Mucosa of rectum (tissue), 2 donors: ENCODE results near the gene CREB5.

Experiments
- H3K27ac ChIP-seq, 2 donors: one replicate each; pipeline ENCODE4 v1.7.0; 2013; ENCODE audit warnings: inconsistent platforms in 2 of 2, low read depth in 2 of 2, low read length in 2 of 2
- H3K27me3 ChIP-seq, 2 donors: one replicate each; pipeline ENCODE4 v1.7.0; 2013; ENCODE audit warnings: low read length in 2 of 2; ENCODE audit not compliant: control insufficient read depth in 2 of 2, insufficient read depth in 2 of 2
- H3K36me3 ChIP-seq, 2 donors: one replicate each; pipeline ENCODE4 v1.7.0; 2013; ENCODE audit warnings: low read length in 2 of 2; ENCODE audit not compliant: control insufficient read depth in 2 of 2, insufficient read depth in 2 of 2
- H3K4me1 ChIP-seq, 2 donors: one replicate each; pipeline ENCODE4 v1.7.0; 2013; ENCODE audit warnings: low read length in 2 of 2, mild to moderate bottlenecking in 1 of 2; ENCODE audit not compliant: control insufficient read depth in 2 of 2, insufficient read depth in 2 of 2
- H3K4me3 ChIP-seq, 2 donors: one replicate each; pipeline ENCODE4 v1.7.0; 2013; ENCODE audit warnings: low read length in 2 of 2
- H3K9ac ChIP-seq, 2 donors: one replicate each; pipeline ENCODE4 v1.7.0; 2013; ENCODE audit warnings: low read length in 2 of 2, low read depth in 1 of 2, mild to moderate bottlenecking in 1 of 2
- H3K9me3 ChIP-seq, 2 donors: one replicate each; pipeline ENCODE4 v1.7.0; 2013; ENCODE audit warnings: low read length in 2 of 2; ENCODE audit not compliant: control insufficient read depth in 2 of 2
- donor health status: healthy.
- donor health status: Normal muscosa, but diverticular disease.

Gene CREB5

DNA sequence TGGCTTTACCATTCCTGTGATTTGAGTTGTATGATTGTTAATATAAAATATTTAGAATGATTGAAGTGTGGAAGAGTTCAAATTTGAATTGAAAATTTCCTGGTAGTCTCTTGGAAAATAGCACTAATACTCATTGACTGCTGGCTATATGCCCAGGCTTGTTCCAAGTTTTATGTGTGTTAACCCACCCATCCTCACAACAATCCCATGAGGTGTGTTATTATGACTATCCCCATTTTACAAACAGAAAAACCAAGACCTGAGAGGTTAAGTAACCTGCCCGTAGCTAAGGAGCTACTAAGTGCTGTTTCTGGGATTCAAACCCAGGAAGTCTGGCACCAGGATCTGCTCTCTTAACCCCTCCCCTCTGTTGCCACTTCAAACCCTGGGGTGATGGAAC lies 213.9 kb downstream of the CREB5 start:
- peaks cover 0 to 3% of the 10 kb centered on the region in 2 donors for H3K27me3 ChIP-seq
- no peak overlapping the region for H3K9ac ChIP-seq
- no peak overlapping the region for H3K27ac ChIP-seq
- no peak overlapping the region for H3K4me3 ChIP-seq
- no peaks in the 10 kb centered on the region for H3K36me3 ChIP-seq
- no peaks in the 10 kb centered on the region for H3K9me3 ChIP-seq
- peaks cover 0 to 6% of the 10 kb centered on the region in 2 donors for H3K4me1 ChIP-seq

DNA sequence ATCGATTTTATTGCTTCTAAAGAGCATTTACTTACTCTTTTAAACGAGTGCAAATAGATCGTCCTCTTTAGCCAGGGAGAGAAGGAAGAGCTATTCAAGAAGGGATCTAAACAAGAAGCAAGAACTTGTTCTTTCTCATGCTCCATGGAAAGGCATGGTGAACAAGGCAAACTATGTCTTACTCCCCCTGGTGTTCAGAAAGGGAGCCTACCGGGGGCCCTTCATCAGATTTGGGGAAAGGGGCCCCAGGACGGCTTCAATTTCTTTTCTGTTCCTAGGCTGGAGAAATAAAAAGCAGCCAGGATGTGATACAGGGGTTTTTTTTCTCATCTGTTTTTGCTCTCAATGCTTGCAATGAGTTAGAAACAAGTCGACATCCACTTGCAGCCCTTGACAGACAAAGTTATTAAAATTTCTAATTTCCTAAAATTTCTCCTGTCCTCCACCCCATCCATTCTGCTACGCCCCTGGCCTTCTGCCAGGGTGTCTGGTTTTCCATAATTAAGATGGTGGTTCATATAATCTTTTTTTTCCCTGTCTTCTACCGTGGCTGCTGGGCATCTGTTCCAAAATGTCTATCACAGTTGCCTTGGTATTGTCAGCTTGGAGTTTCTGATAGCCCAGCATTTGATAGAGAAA lies 214.4 kb downstream of the CREB5 start:
- Histone ChIP-seq H3K9ac (no peak overlapping the region), H3K4me3 (no peak overlapping the region), H3K9me3 (no peaks in the 10 kb centered on the region), H3K36me3 (no peaks in the 10 kb centered on the region), H3K4me1 (peaks cover 0 to 6% of the 10 kb centered on the region in 2 donors), H3K27me3 (peaks cover 0 to 3% of the 10 kb centered on the region in 2 donors), H3K27ac (no peak overlapping the region)

DNA sequence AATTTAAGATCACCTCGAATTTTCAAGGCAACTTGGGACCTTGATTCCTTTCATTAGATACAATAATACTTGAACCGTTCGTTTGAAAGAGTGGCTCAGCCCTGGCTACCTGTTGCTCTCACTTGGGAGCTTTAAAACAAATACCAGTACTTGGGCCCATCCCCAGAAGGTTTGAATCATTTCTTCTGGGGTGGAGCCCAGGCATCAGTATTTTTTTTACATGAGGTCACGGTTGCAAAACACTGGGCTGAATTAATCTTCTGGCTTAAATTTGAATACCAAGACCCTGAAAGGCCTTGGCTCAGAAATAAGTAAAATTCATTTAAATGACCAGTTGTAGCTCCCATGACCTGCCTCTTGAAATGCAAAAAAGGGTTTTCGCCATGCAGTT lies 214.9 kb downstream of the CREB5 start:
- Histone ChIP-seq H3K9ac (no peak overlapping the region), H3K9me3 (no peaks in the 10 kb centered on the region), H3K27ac (no peak overlapping the region), H3K4me3 (no peak overlapping the region), H3K36me3 (no peaks in the 10 kb centered on the region), H3K4me1 (peaks cover 0 to 6% of the 10 kb centered on the region in 2 donors), H3K27me3 (peaks cover 0 to 3% of the 10 kb centered on the region in 2 donors)

DNA sequence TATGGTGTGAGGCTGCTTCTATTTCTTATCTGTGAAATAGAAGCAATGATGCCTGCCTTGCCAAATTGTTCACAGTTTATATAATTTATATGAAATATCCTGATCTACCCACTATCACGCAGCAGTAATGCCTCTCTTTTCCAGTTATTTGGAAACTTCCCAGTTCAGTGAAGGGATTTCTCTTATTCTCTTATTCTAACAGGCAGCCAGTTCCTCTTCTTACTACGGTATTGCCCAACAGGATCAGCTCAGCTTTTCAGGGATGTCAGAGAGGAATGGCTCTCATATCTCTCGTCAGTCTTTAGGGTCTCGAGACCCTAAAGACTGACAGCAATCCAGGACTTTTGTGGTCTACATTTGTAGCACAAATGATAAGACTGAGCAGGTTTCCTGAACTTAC lies 215.6 kb downstream of the CREB5 start:
- peaks cover 0 to 3% of the 10 kb centered on the region in 2 donors for H3K27me3 ChIP-seq
- H3K4me3 ChIP-seq = no peak overlapping the region
- no peaks in the 10 kb centered on the region for H3K36me3 ChIP-seq
- H3K9ac ChIP-seq = no peak overlapping the region
- H3K4me1 ChIP-seq = peaks cover 0 to 6% of the 10 kb centered on the region in 2 donors
- no peaks in the 10 kb centered on the region for H3K9me3 ChIP-seq
- no peak overlapping the region for H3K27ac ChIP-seq

DNA sequence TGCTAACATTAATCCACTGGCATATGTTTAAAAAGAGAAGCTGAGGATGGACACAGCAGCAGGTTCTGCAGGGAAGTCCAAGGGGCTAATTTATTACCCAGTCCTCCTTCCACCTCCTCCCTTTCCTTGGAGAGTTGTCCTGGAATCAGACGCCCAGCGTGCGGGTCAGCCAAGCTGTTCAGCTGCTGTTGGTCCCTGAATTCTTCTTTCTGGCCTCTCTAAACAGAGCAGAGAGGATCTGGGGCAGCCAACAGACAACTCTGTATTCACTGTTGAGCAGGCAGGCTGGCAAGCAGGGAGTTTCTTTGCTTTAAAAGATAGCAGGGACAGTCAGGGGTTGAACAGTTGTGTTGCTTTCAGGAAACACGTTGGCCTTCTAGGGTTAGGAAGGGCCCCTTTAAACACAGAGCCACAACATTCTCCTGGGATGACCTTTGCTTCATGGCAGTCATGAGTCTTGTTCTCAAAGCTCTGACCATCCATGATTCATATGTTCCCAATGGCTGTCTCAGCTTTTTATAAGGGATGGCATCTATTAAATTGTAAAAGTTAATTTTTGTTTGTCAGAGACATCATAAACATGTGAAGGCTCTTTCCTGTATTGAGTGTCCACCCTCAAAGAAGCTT lies 217.0 kb downstream of the CREB5 start:
- peaks cover 0 to 3% of the 10 kb centered on the region in 2 donors for H3K27me3 ChIP-seq
- H3K27ac ChIP-seq = peak overlapping the region in 1 of 2 donors; percentile 28

DNA sequence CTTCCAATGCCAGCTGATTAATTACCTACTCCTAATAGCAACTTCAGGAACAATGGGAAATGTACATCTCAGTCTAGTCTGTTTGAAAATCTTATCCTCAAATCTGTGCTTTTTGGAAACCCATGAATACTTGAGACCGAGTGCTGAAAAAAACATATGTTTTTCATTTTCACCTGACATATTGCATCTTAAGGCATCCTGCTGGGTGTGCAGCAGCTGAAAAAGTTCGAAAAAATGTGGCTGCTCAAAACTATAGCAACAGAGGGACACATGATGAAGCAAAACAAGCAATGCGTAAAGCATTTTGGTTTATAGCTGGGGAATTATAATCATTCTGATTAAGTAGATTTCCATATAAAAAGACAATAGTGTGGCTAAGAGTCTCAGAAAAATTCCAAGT lies 218.0 kb downstream of the CREB5 start:
- Histone ChIP-seq H3K27me3 (peaks cover 0 to 3% of the 10 kb centered on the region in 2 donors), H3K9me3 (no peaks in the 10 kb centered on the region), H3K4me3 (no peak overlapping the region), H3K4me1 (peaks cover 0 to 6% of the 10 kb centered on the region in 2 donors), H3K27ac (no peak overlapping the region), H3K9ac (no peak overlapping the region), H3K36me3 (no peaks in the 10 kb centered on the region)

More for the DNA sequence above, 217.0 kb downstream of the CREB5 start:
- H3K4me3 ChIP-seq = no peak overlapping the region
- no peaks in the 10 kb centered on the region for H3K9me3 ChIP-seq
- peaks cover 0 to 6% of the 10 kb centered on the region in 2 donors for H3K4me1 ChIP-seq
- H3K36me3 ChIP-seq = no peaks in the 10 kb centered on the region
- no peak overlapping the region for H3K9ac ChIP-seq

DNA sequence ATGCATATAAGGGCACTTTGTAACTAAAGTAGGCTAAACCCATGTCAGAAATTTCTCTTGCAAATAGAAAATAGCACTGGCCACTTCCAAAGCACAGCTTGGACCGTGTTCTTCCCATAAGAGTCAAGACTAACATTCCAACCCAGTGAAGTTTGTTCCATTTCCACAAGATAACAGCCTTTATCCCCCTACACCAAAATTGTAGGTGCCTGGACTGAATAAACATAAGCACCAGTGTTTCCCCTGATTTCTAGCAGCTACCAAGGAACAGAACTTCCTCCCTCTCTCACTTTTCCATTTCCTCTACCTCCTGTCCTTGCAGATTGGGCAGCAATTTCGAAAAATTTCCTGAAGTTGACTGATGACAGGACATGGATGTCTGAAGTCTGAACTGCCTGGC lies 219.7 kb downstream of the CREB5 start:
- Histone ChIP-seq H3K4me3 (no peak overlapping the region), H3K9ac (no peak overlapping the region), H3K4me1 (peaks cover 0 to 6% of the 10 kb centered on the region in 2 donors), H3K9me3 (no peaks in the 10 kb centered on the region), H3K36me3 (no peaks in the 10 kb centered on the region), H3K27me3 (peaks cover 0 to 3% of the 10 kb centered on the region in 2 donors), H3K27ac (no peak overlapping the region)

DNA sequence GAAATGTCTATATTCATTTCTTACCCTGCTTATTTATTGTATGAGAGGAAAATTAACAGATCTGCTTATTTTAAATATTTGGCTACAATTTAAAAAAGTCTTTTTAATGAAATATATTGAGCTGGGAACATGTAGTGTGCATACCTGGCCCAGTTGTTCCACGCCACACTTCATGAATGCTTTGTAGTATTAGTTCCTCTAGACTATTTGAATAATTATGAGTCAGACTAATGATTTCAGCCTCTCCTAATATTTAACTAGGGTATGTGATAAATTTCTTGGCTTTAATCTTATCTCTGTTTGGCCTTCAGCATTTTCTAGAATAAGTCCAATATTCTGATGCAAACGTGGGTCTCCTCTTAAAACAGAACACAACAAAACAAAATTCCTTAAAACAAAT lies 226.6 kb downstream of the CREB5 start:
- H3K36me3 ChIP-seq = no peaks in the 10 kb centered on the region
- H3K4me1 ChIP-seq = no peaks in the 10 kb centered on the region
- H3K27ac ChIP-seq = no peak overlapping the region
- peaks cover 0 to 6% of the 10 kb centered on the region in 2 donors for H3K27me3 ChIP-seq
- no peaks in the 10 kb centered on the region for H3K9me3 ChIP-seq
- no peak overlapping the region for H3K9ac ChIP-seq
- H3K4me3 ChIP-seq = no peak overlapping the region

DNA sequence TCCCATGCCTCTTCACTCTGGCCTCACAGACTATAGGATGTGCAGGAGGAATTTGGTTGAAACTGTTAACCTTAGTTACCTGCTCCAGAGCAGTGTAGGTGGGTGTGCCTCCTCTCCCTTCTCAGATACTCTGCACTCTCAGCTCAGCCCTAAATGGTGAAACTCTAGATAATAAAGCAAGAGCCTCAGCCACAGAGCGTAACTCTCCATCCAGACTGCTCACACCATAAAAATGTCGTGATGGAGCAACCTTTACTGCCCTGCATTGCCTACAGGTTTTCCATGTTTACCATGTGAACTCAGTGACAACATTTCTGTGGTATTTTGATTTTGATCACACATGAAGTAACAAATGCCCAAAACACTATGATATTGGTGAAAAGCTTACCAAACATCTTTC lies 227.7 kb downstream of the CREB5 start:
- no peak overlapping the region for H3K4me3 ChIP-seq
- H3K27ac ChIP-seq = no peak overlapping the region
- H3K9ac ChIP-seq = no peak overlapping the region
- no peaks in the 10 kb centered on the region for H3K4me1 ChIP-seq
- no peaks in the 10 kb centered on the region for H3K36me3 ChIP-seq
- H3K9me3 ChIP-seq = no peaks in the 10 kb centered on the region
- peaks cover 0 to 6% of the 10 kb centered on the region in 2 donors for H3K27me3 ChIP-seq

DNA sequence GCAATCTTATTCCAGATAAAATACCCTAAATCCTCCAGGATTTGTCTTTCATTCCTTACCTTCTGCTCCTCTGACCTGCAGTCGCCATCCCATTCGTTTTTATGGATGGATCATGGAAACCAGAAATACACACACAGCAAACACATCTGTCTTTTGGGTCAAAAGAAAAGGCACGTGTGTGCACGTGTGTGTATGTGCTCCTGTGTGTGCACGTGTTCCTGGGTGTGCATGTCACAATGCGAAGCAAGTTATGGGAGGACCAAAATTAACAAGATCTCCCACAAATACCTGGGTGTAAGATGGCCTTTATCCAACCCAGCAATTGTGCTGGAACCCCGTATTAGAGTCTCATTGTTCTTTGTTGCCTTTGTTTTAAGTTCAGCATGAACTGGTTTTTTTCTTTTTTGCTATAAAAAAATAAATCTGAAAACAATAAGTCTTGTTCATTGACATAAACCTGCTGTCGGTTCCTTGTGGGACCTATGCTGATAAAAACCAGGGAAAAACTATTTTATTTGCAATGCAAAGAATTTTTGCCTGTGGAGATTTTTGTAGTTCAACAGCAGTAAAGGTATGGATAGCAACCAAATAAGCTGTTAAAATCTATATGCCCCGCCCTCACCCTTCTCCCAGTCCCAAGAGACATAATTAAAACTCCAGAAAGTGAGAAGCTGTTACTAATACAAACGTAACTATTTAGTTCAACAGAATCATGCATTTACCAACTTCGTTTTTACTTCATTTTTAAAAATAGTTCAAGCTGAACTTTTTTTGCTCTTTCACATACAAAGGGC lies 229.6 kb downstream of the CREB5 start:
- no peaks in the 10 kb centered on the region for H3K9me3 ChIP-seq
- H3K27me3 ChIP-seq = peaks cover 2 to 6% of the 10 kb centered on the region in 2 donors
- no peak overlapping the region for H3K27ac ChIP-seq
- H3K9ac ChIP-seq = no peak overlapping the region
- H3K36me3 ChIP-seq = no peaks in the 10 kb centered on the region
- no peaks in the 10 kb centered on the region for H3K4me1 ChIP-seq
- no peak overlapping the region for H3K4me3 ChIP-seq
